Psoas muscle (tissue), 8 donors: ENCODE measurements around the gene FOXA3. TPM values are rescaled to one million over a fixed set of nuclear protein-coding genes. Genes with fewer than 3 reads are reported as not detected.

Experiments
- ATAC-seq, 4 donors: fragments of 200-7000 bp; cut with Tn5 transposase; one replicate each; pipeline ENCODE4 v1.9.1; 2020; ENCODE audit warnings: moderate library complexity in 3 of 4, mild to moderate bottlenecking in 2 of 4
- DNase-seq, 2 donors: peaks; one replicate each; pipeline ENCODE4 v3.0.0-alpha.2; 2020
- H3K27ac ChIP-seq: fragments of 200-600 bp; one replicate; pipeline ENCODE4 v1.8.0; 2022
- H3K27me3 ChIP-seq, 3 donors: fragments of 200-600 bp in 1 of 3; one replicate each; pipeline versions ENCODE4 v1.6.1 to v1.8.0; 2013 to 2022; ENCODE audit warnings: low read length in 2 of 3, mild to moderate bottlenecking in 2 of 3, moderate library complexity in 1 of 3; ENCODE audit not compliant: insufficient read depth in 3 of 3
- H3K36me3 ChIP-seq, 2 donors: fragments of 200-600 bp in 1 of 2; one replicate each; pipeline versions ENCODE4 v1.6.1 to v1.8.0; 2013 to 2022; ENCODE audit warnings: low read depth in 1 of 2, mild to moderate bottlenecking in 1 of 2, moderate library complexity in 1 of 2; ENCODE audit not compliant: insufficient read depth in 1 of 2
- H3K4me1 ChIP-seq: fragments of 200-600 bp; one replicate; pipeline ENCODE4 v1.8.0; 2022
- H3K4me3 ChIP-seq: fragments of 200-600 bp; one replicate; pipeline ENCODE4 v1.8.0; 2022; ENCODE audit warnings: mild to moderate bottlenecking
- H3K9me3 ChIP-seq: fragments of 200-600 bp; one replicate; pipeline ENCODE4 v1.8.0; 2022
- CTCF ChIP-seq: fragments of 200-600 bp; IDR thresholded peaks from one replicate; pipeline ENCODE4 v1.8.0; 2022; ENCODE audit warnings: antibody characterized with exemption
- WGBS, 3 donors: extraction: QIAGEN DNeasy Blood & Tissue Kit; methylation state at CpG; one replicate each; pipeline versions ENCODE4 v1.1.6 to v1.1.7; 2013; 5-methylcytosine and 5-hydroxymethylcytosine counted together
- intact Hi-C, 2 donors: fragments of 100-400 bp; cut with DNase I; formaldehyde crosslinking; loops; one replicate each; pipeline versions ENCODE4 v1.11.0 to v1.14.2; 2022
- polyA plus RNA-seq, 3 donors: library from polyadenylated mRNA; stranded (reverse); fragments of 200-250 nt; gene quantifications; one replicate each; pipeline ENCODE4 v1.2.3, GENCODE V29; 2013
- total RNA-seq, 4 donors: library from RNA; stranded (reverse); fragmentation: NEBNext Ultra II Directional in 2 of 4; extraction: Animal tissue kit (Norgen Biotek cat#: 25700) in 2 of 4; gene quantifications; one replicate each; pipeline versions ENCODE4 v1.2.1 to v1.2.4, GENCODE V29; 2021 to 2023
- donor health status: healthy with polysubstance abuse.
- donor health status: DM: no; HTN: no; CAD: no; lungs with moderate emphysema.
- donor health status: Bipolar disorder and iron deficiency.
- donor health status: healthy.
- donor health status: DM: yes; HTN: yes; CAD: no.
- donor health status: DM: no; HTN: no; CAD: no.
- donor health status: DM: no; HTN: no; CAD: no.
- donor health status: DM: yes; HTN: yes; CAD: no.

FOXA3 gene
- total and polyA plus RNA-seq, 7 donors = 0.05 to 0.35 (median 0.23) TPM; not detected in 4

DNA sequence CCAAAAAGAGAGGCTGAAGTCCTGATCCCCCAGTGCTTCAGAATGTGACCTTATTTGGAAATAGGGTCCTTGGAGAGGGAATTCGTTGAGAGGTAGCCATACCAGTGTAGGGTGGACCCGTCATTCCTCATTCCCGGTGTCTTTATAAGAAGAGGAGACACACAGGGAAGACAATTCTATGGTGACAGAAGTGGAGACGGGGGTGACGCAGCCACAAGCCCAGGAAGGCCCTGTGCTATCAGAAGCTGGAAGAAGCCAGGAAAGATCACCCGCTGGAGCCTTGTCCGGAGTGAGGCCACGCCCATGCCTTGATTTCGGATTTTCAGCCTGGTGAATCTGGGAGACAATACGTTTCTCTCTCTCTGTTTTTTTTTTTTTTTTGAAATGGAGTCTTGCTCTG is 40.9 kb downstream of the FOXA3 start:
- ATAC-seq (no peak), DNase-seq (no peak)
- WGBS, 3 donors = 67 to 80% (median 74%) methylated on average over 10 of the region's 10 CpGs
- Histone ChIP-seq H3K36me3 (peaks cover 0 to 5% of the 10 kb centered on the region in 2 donors), H3K27ac (no peak overlapping the region), H3K4me3 (no peak overlapping the region), H3K27me3 (no peaks in the 10 kb centered on the region), H3K9me3 (no peaks in the 10 kb centered on the region), H3K4me1 (peaks cover 16% of the 10 kb centered on the region)
- TF ChIP-seq CTCF = no peak
- intact Hi-C loops = no loop called here

DNA sequence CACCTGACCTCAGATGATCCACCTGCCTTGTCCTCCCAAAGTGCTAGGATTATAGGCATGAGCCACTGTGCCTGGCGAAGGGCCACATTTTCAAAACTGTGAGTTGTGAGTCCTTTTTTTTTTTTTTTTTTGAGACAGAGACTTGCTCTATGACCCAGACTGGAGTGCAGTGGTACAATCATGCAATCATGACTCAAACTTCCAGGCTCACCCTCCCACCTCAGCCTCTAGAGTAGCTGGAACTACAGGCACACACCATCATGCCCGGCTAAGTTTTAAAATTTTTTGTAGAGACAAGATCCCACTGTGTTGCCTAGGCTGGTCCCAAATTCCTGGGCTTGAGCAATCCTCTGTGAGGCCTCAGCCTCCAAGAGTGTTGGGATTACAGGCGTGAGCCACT is 42.1 kb downstream of the FOXA3 start:
- 84 to 88% (median 85%) methylated on average over 3 of the region's 3 CpGs for WGBS, 3 donors
- intact Hi-C loops = no loop called here
- Histone ChIP-seq H3K27ac (no peak overlapping the region), H3K4me3 (no peak overlapping the region), H3K27me3 (no peaks in the 10 kb centered on the region), H3K36me3 (no peaks in the 10 kb centered on the region), H3K9me3 (no peaks in the 10 kb centered on the region), H3K4me1 (peaks cover 6% of the 10 kb centered on the region)
- ATAC-seq (no peak), DNase-seq (no peak)
- TF ChIP-seq CTCF = no peak

DNA sequence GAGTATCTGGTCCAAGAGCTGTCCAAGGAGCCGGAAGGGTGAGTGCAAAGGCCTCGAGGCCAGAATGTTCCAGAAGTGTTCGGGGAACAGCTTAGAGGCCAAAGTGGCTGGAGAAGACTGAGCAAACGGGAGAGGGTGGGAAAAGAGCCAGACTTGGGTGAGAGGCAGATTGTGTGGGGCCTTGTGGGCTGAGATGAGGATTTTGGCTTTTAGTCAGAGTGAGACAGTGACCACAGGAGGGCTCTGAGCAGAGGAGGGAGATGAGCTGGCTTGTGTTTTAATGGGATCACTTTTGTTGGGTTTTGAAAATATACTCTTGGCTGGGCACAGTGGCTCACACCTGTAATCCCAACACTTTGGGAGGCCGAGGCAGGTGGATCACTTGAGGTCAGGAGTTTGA is 44.8 kb downstream of the FOXA3 start:
- TF ChIP-seq CTCF = no peak
- Histone ChIP-seq H3K27ac (no peak overlapping the region), H3K4me1 (no peaks in the 10 kb centered on the region), H3K9me3 (no peaks in the 10 kb centered on the region), H3K4me3 (no peak overlapping the region), H3K27me3 (peaks cover 0 to 15% (median 3%) of the 10 kb centered on the region in 3 donors), H3K36me3 (no peaks in the 10 kb centered on the region)
- intact Hi-C loops = no loop called here
- WGBS, 3 donors = 72 to 80% (median 73%) methylated on average over 5 of the region's 5 CpGs
- no peak for DNase-seq
- ATAC-seq = no peak

DNA sequence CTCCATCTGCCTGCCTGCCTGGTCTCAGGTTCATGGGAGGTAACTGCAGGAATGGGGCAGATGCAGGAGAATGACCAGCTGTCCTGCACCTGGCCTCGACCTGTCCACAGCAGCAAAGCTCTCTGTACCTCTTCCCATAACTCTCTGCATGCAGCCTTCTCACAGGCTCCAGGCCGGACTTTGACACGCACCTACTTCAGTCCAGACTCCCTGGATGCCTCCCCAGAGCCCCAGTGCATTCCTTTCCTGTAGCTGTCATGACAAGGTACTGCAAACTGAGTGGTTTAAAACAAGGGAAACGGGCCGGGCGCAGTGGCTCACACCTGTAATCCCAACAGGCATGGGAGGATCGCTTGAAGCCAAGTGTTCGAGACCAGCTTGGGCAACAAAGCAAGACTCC is 47.2 kb downstream of the FOXA3 start:
- H3K27ac ChIP-seq = no peak overlapping the region
- no peaks in the 10 kb centered on the region for H3K4me1 ChIP-seq
- ATAC-seq (no peak), DNase-seq (no peak)
- intact Hi-C loops = no loop called here
- H3K27me3 ChIP-seq = peaks cover 0 to 23% (median 4%) of the 10 kb centered on the region in 3 donors
- no peak for TF ChIP-seq CTCF
- H3K9me3 ChIP-seq = no peaks in the 10 kb centered on the region
- WGBS, 3 donors = 64 to 71% (median 67%) methylated on average over 8 of the region's 8 CpGs
- no peaks in the 10 kb centered on the region for H3K36me3 ChIP-seq
- no peak overlapping the region for H3K4me3 ChIP-seq
